SK-N-SH treated with all-trans-retinoic acid at 6 μM for 48 hours (cell line): Measurements from ENCODE around the gene ALPL.

Experiments used
- BACH2 ChIP-seq: fragments of 250-450 bp; sonication (Bioruptor Pico); IDR thresholded peaks from 2 replicates; pipeline ENCODE4 v1.9.0; 2021; ENCODE audit warnings: mild to moderate bottlenecking, borderline replicate concordance
- CSRNP3 ChIP-seq: fragments of 250-450 bp; sonication (Bioruptor Pico); IDR thresholded peaks from 2 replicates; pipeline ENCODE4 v1.5.1; 2021; ENCODE audit warnings: mild to moderate bottlenecking, moderate library complexity
- ESRRG ChIP-seq: fragments of 250-450 bp; sonication (Bioruptor Pico); IDR thresholded peaks from 2 replicates; pipeline ENCODE4 v1.6.1; 2021; ENCODE audit warnings: mild to moderate bottlenecking
- ISL1 ChIP-seq: fragments of 250-450 bp; sonication (Bioruptor Pico); IDR thresholded peaks from 2 replicates; pipeline ENCODE4 v2.1.2; 2022; ENCODE audit warnings: mild to moderate bottlenecking, moderate library complexity
- OSR1 ChIP-seq: fragments of 250-450 bp; sonication (Bioruptor Pico); IDR thresholded peaks from 2 replicates; pipeline ENCODE4 v1.8.0; 2022; ENCODE audit warnings: moderate library complexity, mild to moderate bottlenecking, inconsistent platforms
- SNAI2 ChIP-seq: fragments of 250-450 bp; sonication (Bioruptor Pico); IDR thresholded peaks from 2 replicates; pipeline ENCODE4 v1.5.0; 2020; ENCODE audit warnings: mild to moderate bottlenecking, moderate library complexity
- ZC3H10 ChIP-seq: fragments of 250-450 bp; sonication (Bioruptor Pico); IDR thresholded peaks from 2 replicates; pipeline ENCODE4 v1.5.1; 2021; ENCODE audit warnings: mild to moderate bottlenecking, moderate library complexity
- ZFP30 ChIP-seq: fragments of 450-650 bp; formaldehyde crosslinking; IDR thresholded peaks from 2 replicates; pipeline ENCODE4 v1.5.0; 2022; ENCODE audit warnings: mild to moderate bottlenecking, moderate library complexity
- ZNF565 ChIP-seq: fragments of 450-650 bp; formaldehyde crosslinking; conservative IDR thresholded peaks from 2 replicates; pipeline ENCODE4 v1.5.0; 2020; ENCODE audit warnings: low read depth, mild to moderate bottlenecking, moderate library complexity
- ZNF8 ChIP-seq: fragments of 450-650 bp; formaldehyde crosslinking; IDR thresholded peaks from 2 replicates; pipeline ENCODE4 v1.5.0; 2020; ENCODE audit warnings: mild to moderate bottlenecking, moderate library complexity
- TF ChIP-seq, protein P1 (sequence below): fragments of 250-450 bp; sonication (Bioruptor Pico); IDR thresholded peaks from 2 replicates; pipeline ENCODE4 v1.5.1; 2020; ENCODE audit warnings: low read depth, mild to moderate bottlenecking, moderate library complexity

- no peak for TF ChIP-seq ISL1 (CRISPR knock-in tag)
- no peak for TF ChIP-seq ZNF565 (CRISPR knock-in tag)
- TF ChIP-seq, protein P1, sequence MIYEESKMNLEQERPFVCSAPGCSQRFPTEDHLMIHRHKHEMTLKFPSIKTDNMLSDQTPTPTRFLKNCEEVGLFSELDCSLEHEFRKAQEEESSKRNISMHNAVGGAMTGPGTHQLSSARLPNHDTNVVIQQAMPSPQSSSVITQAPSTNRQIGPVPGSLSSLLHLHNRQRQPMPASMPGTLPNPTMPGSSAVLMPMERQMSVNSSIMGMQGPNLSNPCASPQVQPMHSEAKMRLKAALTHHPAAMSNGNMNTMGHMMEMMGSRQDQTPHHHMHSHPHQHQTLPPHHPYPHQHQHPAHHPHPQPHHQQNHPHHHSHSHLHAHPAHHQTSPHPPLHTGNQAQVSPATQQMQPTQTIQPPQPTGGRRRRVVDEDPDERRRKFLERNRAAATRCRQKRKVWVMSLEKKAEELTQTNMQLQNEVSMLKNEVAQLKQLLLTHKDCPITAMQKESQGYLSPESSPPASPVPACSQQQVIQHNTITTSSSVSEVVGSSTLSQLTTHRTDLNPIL, result no peak
- no peak for TF ChIP-seq ZNF8
- no peak for TF ChIP-seq OSR1 (CRISPR knock-in tag)
- no peak for TF ChIP-seq CSRNP3
- no peak for TF ChIP-seq ESRRG (CRISPR knock-in tag)
- TF ChIP-seq ZFP30, result no peak
- no peak for TF ChIP-seq BACH2 (CRISPR knock-in tag)
- no peak for TF ChIP-seq SNAI2 (CRISPR knock-in tag)
- no peak for TF ChIP-seq ZC3H10 (CRISPR knock-in tag)
Observed at GRCh38 chr1:21577324-21577723, 68.1 kb downstream of the ALPL start.
